ENCODE measurements around the gene SLC46A2. TPM values are rescaled to one million over a fixed set of nuclear protein-coding genes. Genes with fewer than 3 reads are reported as not detected.

Gene SLC46A2
- total and polyA plus RNA-seq, 2 of the 8 experiments (the other 6 are each of a cell fraction or from before 2014, with no cell fraction given): 0.03 TPM; not detected in 1

- TF ChIP-seq BACH1 (IDR thresholded peaks at IDR 0.05; ENCODE audit: low read length): no peak
Observed at GRCh38 chr9:112831969-112832368, 58.7 kb downstream of the SLC46A2 start (continued).
